ENCODE data around the gene C9orf43. TPM values are rescaled to one million over a fixed set of nuclear protein-coding genes. Genes with fewer than 3 reads are reported as not detected.

The C9orf43 gene
- total and polyA plus RNA-seq, 2 experiments from 2014 or later: 0.63 to 1.1 TPM

DNA sequence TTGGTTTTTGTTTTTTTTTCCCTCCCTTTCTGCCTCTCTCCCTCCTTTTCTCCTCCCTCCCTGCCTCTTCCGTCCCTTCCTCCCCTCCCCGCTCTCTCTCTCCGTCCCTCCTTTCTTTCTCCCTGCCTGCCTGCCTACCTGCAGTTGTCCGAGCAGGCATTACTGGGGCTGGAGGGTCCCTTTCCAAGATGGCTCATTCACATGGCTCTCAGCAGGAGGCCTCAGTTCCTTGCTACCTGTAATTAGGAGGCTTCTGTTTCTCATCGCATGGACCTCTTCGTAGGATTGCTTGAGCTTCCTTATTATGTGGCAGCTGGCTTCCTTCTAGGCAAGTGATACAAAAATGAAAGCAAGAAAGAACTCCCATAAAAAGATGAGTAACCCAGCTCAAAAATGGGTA is 61.0 kb downstream of the C9orf43 start (continued):
- TF ChIP-seq, protein P1, sequence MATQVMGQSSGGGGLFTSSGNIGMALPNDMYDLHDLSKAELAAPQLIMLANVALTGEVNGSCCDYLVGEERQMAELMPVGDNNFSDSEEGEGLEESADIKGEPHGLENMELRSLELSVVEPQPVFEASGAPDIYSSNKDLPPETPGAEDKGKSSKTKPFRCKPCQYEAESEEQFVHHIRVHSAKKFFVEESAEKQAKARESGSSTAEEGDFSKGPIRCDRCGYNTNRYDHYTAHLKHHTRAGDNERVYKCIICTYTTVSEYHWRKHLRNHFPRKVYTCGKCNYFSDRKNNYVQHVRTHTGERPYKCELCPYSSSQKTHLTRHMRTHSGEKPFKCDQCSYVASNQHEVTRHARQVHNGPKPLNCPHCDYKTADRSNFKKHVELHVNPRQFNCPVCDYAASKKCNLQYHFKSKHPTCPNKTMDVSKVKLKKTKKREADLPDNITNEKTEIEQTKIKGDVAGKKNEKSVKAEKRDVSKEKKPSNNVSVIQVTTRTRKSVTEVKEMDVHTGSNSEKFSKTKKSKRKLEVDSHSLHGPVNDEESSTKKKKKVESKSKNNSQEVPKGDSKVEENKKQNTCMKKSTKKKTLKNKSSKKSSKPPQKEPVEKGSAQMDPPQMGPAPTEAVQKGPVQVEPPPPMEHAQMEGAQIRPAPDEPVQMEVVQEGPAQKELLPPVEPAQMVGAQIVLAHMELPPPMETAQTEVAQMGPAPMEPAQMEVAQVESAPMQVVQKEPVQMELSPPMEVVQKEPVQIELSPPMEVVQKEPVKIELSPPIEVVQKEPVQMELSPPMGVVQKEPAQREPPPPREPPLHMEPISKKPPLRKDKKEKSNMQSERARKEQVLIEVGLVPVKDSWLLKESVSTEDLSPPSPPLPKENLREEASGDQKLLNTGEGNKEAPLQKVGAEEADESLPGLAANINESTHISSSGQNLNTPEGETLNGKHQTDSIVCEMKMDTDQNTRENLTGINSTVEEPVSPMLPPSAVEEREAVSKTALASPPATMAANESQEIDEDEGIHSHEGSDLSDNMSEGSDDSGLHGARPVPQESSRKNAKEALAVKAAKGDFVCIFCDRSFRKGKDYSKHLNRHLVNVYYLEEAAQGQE (IDR thresholded peaks at IDR 0.05; ENCODE audit: unreplicated experiment): no peak
- TF ChIP-seq NANOG (IDR thresholded peaks at IDR 0.05; ENCODE audit: borderline replicate concordance) (no peak), ZNF114 (CRISPR knock-in tag; IDR thresholded peaks at IDR 0.05) (no peak), STAT1 (IDR thresholded peaks at IDR 0.05; ENCODE audit: unreplicated experiment) (no peak), EZH2phosphoT487 (IDR thresholded peaks at IDR 0.05; ENCODE audit: unreplicated experiment) (no peak)
- TF ChIP-seq, protein P2, sequence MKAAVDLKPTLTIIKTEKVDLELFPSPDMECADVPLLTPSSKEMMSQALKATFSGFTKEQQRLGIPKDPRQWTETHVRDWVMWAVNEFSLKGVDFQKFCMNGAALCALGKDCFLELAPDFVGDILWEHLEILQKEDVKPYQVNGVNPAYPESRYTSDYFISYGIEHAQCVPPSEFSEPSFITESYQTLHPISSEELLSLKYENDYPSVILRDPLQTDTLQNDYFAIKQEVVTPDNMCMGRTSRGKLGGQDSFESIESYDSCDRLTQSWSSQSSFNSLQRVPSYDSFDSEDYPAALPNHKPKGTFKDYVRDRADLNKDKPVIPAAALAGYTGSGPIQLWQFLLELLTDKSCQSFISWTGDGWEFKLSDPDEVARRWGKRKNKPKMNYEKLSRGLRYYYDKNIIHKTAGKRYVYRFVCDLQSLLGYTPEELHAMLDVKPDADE (IDR thresholded peaks at IDR 0.05): no peak

DNA sequence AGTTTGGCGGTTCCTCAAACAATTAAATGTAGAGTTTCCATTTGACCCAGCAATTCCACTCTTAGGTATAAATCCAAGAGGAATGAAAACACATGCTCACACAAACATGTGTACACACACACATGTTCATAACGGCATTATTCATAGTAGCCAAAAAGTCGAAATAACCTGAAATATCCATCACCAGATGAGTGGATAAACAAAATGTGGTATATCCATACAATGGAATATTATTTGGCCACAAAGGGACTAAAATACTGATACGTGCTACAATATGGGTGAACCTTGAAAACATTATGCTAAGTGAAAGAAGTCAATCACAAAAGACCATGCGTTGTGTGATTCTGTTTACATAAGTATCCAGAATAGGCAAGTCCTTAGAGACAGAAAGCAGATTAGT is 61.7 kb downstream of the C9orf43 start:
- Histone ChIP-seq H3K4me1 (ENCODE audit: insufficient read depth) (peaks cover 6% of the 10 kb centered on the region), H3F3A (replicated peaks; ENCODE audit: low read depth) (no peaks in the 10 kb centered on the region), H2AFZ (no peak overlapping the region), H3K4me3 (no peak overlapping the region), H3K79me2 (replicated peaks; ENCODE audit: insufficient read depth) (no peaks in the 10 kb centered on the region), H3K4me2 (no peak overlapping the region), H4K20me1 (replicated peaks; ENCODE audit: insufficient read depth) (no peaks in the 10 kb centered on the region), H3K27ac (ENCODE audit: low read depth) (no peak overlapping the region), H3K27me3 (ENCODE audit: insufficient read depth) (no peaks in the 10 kb centered on the region), H3K9me2 (ENCODE audit: insufficient read depth) (no peaks in the 10 kb centered on the region), H3K36me3 (ENCODE audit: insufficient read depth) (no peaks in the 10 kb centered on the region)
- Mint-ChIP-seq H3K27me3 (ENCODE audit: insufficient read depth, low read depth, poor library complexity) (no peaks in the 10 kb centered on the region), H3K4me3 (no peak overlapping the region), H3K9me3 (0 out of 3 replicates have a peak, but pooled peaks cover 3% of the 10 kb centered on the region), H3K36me3 (ENCODE audit: low read depth) (peaks cover 5% of the 10 kb centered on the region; the same call in 1 of the 3 replicates), H3K4me1 (peaks cover 5% of the 10 kb centered on the region), H3K27ac (no peak overlapping the region)
- TF ChIP-seq, protein P3, sequence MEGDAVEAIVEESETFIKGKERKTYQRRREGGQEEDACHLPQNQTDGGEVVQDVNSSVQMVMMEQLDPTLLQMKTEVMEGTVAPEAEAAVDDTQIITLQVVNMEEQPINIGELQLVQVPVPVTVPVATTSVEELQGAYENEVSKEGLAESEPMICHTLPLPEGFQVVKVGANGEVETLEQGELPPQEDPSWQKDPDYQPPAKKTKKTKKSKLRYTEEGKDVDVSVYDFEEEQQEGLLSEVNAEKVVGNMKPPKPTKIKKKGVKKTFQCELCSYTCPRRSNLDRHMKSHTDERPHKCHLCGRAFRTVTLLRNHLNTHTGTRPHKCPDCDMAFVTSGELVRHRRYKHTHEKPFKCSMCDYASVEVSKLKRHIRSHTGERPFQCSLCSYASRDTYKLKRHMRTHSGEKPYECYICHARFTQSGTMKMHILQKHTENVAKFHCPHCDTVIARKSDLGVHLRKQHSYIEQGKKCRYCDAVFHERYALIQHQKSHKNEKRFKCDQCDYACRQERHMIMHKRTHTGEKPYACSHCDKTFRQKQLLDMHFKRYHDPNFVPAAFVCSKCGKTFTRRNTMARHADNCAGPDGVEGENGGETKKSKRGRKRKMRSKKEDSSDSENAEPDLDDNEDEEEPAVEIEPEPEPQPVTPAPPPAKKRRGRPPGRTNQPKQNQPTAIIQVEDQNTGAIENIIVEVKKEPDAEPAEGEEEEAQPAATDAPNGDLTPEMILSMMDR (conservative IDR thresholded peaks at IDR 0.05; ENCODE audit: low read depth in 2 of 2): no peak
- no peak for TF ChIP-seq ZNF114 (CRISPR knock-in tag; IDR thresholded peaks at IDR 0.05)
- TF ChIP-seq, protein P4, sequence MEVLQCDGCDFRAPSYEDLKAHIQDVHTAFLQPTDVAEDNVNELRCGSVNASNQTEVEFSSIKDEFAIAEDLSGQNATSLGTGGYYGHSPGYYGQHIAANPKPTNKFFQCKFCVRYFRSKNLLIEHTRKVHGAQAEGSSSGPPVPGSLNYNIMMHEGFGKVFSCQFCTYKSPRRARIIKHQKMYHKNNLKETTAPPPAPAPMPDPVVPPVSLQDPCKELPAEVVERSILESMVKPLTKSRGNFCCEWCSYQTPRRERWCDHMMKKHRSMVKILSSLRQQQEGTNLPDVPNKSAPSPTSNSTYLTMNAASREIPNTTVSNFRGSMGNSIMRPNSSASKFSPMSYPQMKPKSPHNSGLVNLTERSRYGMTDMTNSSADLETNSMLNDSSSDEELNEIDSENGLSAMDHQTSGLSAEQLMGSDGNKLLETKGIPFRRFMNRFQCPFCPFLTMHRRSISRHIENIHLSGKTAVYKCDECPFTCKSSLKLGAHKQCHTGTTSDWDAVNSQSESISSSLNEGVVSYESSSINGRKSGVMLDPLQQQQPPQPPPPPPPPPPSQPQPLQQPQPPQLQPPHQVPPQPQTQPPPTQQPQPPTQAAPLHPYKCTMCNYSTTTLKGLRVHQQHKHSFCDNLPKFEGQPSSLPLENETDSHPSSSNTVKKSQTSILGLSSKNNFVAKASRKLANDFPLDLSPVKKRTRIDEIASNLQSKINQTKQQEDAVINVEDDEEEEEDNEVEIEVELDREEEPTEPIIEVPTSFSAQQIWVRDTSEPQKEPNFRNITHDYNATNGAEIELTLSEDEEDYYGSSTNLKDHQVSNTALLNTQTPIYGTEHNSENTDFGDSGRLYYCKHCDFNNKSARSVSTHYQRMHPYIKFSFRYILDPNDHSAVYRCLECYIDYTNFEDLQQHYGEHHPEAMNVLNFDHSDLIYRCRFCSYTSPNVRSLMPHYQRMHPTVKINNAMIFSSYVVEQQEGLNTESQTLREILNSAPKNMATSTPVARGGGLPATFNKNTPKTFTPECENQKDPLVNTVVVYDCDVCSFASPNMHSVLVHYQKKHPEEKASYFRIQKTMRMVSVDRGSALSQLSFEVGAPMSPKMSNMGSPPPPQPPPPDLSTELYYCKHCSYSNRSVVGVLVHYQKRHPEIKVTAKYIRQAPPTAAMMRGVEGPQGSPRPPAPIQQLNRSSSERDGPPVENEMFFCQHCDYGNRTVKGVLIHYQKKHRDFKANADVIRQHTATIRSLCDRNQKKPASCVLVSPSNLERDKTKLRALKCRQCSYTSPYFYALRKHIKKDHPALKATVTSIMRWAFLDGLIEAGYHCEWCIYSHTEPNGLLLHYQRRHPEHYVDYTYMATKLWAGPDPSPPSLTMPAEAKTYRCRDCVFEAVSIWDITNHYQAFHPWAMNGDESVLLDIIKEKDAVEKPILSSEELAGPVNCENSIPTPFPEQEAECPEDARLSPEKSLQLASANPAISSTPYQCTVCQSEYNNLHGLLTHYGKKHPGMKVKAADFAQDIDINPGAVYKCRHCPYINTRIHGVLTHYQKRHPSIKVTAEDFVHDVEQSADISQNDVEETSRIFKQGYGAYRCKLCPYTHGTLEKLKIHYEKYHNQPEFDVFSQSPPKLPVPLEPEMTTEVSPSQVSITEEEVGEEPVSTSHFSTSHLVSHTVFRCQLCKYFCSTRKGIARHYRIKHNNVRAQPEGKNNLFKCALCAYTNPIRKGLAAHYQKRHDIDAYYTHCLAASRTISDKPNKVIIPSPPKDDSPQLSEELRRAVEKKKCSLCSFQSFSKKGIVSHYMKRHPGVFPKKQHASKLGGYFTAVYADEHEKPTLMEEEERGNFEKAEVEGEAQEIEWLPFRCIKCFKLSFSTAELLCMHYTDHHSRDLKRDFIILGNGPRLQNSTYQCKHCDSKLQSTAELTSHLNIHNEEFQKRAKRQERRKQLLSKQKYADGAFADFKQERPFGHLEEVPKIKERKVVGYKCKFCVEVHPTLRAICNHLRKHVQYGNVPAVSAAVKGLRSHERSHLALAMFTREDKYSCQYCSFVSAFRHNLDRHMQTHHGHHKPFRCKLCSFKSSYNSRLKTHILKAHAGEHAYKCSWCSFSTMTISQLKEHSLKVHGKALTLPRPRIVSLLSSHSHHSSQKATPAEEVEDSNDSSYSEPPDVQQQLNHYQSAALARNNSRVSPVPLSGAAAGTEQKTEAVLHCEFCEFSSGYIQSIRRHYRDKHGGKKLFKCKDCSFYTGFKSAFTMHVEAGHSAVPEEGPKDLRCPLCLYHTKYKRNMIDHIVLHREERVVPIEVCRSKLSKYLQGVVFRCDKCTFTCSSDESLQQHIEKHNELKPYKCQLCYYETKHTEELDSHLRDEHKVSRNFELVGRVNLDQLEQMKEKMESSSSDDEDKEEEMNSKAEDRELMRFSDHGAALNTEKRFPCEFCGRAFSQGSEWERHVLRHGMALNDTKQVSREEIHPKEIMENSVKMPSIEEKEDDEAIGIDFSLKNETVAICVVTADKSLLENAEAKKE (CRISPR knock-in tag; IDR thresholded peaks at IDR 0.05): no peak
- TF ChIP-seq ZNF331 (CRISPR knock-in tag; IDR thresholded peaks at IDR 0.05; ENCODE audit: low read depth): no peak
- TF ChIP-seq EZH2phosphoT487 (IDR thresholded peaks at IDR 0.05; ENCODE audit: unreplicated experiment): no peak
- no peak for TF ChIP-seq POLR2AphosphoS5 (IDR thresholded peaks at IDR 0.05; ENCODE audit: low read depth)
- no peak for TF ChIP-seq EZH2 (IDR thresholded peaks at IDR 0.05; ENCODE audit: low read depth, unreplicated experiment)
- TF ChIP-seq JUNB (IDR thresholded peaks at IDR 0.05; ENCODE audit: unreplicated experiment): no peak
- no peak for DNase-seq (ENCODE audit: low spot score)
- ATAC-seq: no peak
